GM19240 (cell line): ENCODE measurements around the gene AGBL5.
A peak's percentile ranks its signal among the peaks of the same experiment; 100 is the strongest.

Experiments used
- DNase-seq: peaks from one replicate; pipeline ENCODE4 v3.0.0; 2011; ENCODE audit warnings: low spot score; ENCODE audit not compliant: insufficient read length

Gene AGBL5

GRCh38 chr2:27050996-27051901, at the start of gene AGBL5:
AGBL5 (plus strand) TSS chr2:27051668; CDS start chr2:27052959, 1,291 bp downstream.
- peak; percentile 96 for DNase-seq

GRCh38 chr2:27001950-27002349, 49.5 kb upstream of the AGBL5 start:
- no peak for DNase-seq

- DNase-seq = no peak
Observed at GRCh38 chr2:27003007-27003406, 48.5 kb upstream of the AGBL5 start.

- no peak for DNase-seq
Observed at GRCh38 chr2:27003857-27004256, 47.6 kb upstream of the AGBL5 start.

GRCh38 chr2:27006602-27007415, 44.7 kb upstream of the AGBL5 start:
- no peak for DNase-seq

- DNase-seq = no peak
Observed at GRCh38 chr2:27007416-27008374, 43.8 kb upstream of the AGBL5 start.

- DNase-seq = no peak
Observed at GRCh38 chr2:27008678-27009077, 42.8 kb upstream of the AGBL5 start.

GRCh38 chr2:27009083-27009482, 42.4 kb upstream of the AGBL5 start:
- no peak for DNase-seq

- no peak for DNase-seq
Observed at GRCh38 chr2:27009716-27010115, 41.8 kb upstream of the AGBL5 start.

- DNase-seq = no peak
Observed at GRCh38 chr2:27010139-27010538, 41.3 kb upstream of the AGBL5 start.

GRCh38 chr2:27013738-27014137, 37.7 kb upstream of the AGBL5 start:
- no peak for DNase-seq

- DNase-seq = no peak
Observed at GRCh38 chr2:27014771-27015433, 36.6 kb upstream of the AGBL5 start.

GRCh38 chr2:27016801-27017325, 34.6 kb upstream of the AGBL5 start:
- peak; percentile 47 for DNase-seq

- no peak for DNase-seq
Observed at GRCh38 chr2:27018142-27018541, 33.3 kb upstream of the AGBL5 start.

GRCh38 chr2:27019459-27019858, 32.0 kb upstream of the AGBL5 start:
- DNase-seq = no peak

- no peak for DNase-seq
Observed at GRCh38 chr2:27019931-27020855, 31.3 kb upstream of the AGBL5 start.

GRCh38 chr2:27021253-27022049, 30.0 kb upstream of the AGBL5 start:
- no peak for DNase-seq

GRCh38 chr2:27023740-27024139, 27.7 kb upstream of the AGBL5 start:
- no peak for DNase-seq
